Mesendoderm (in vitro differentiated cells): ENCODE measurements around the gene TVP23A.

ENCODE experiments used
- DNase-seq: peaks from one replicate; pipeline ENCODE4 v3.0.0; 2013
- H2AK5ac ChIP-seq: 2 replicates; pipeline ENCODE4 v1.6.1; 2013; ENCODE audit warnings: low read length, inconsistent platforms
- H2BK120ac ChIP-seq: 2 replicates; pipeline ENCODE4 v1.6.1; 2013; ENCODE audit warnings: low read depth, mild to moderate bottlenecking, low read length, moderate library complexity, mixed read lengths
- H2BK15ac ChIP-seq: replicated peaks from 2 replicates; pipeline ENCODE4 v1.6.1; 2013; ENCODE audit warnings: low read depth, mild to moderate bottlenecking, moderate library complexity
- H2BK5ac ChIP-seq: 2 replicates; pipeline ENCODE4 v1.6.1; 2013; ENCODE audit warnings: low read length, inconsistent platforms
- H3K18ac ChIP-seq: 2 replicates; pipeline ENCODE4 v1.6.1; 2013; ENCODE audit warnings: mild to moderate bottlenecking, low read length, mixed read lengths
- H3K23ac ChIP-seq: one replicate; pipeline ENCODE4 v1.6.1; 2013; ENCODE audit warnings: low read length
- H3K27ac ChIP-seq: 2 replicates; pipeline ENCODE4 v1.5.1; 2013; ENCODE audit warnings: low read depth, mild to moderate bottlenecking, inconsistent platforms, low read length, moderate library complexity
- H3K27me3 ChIP-seq: 2 replicates; pipeline ENCODE4 v1.6.1; 2013; ENCODE audit warnings: low read length, control low read depth, mild to moderate bottlenecking, inconsistent platforms; ENCODE audit not compliant: insufficient read depth, poor library complexity
- H3K36me3 ChIP-seq: 2 replicates; pipeline ENCODE4 v1.6.1; 2013; ENCODE audit warnings: low read length, inconsistent platforms; ENCODE audit not compliant: control insufficient read depth, insufficient read depth
- H3K4ac ChIP-seq: one replicate; pipeline ENCODE4 v1.6.1; 2013; ENCODE audit warnings: low read depth, mild to moderate bottlenecking, low read length, moderate library complexity
- H3K4me1 ChIP-seq: 2 replicates; pipeline ENCODE4 v1.6.1; 2013; ENCODE audit warnings: low read depth, low read length, inconsistent platforms; ENCODE audit not compliant: control insufficient read depth
- H3K4me2 ChIP-seq: 2 replicates; pipeline ENCODE4 v1.6.1; 2013; ENCODE audit warnings: low read length
- H3K4me3 ChIP-seq: 2 replicates; pipeline ENCODE4 v1.5.1; 2013; ENCODE audit warnings: mild to moderate bottlenecking, low read length
- H3K56ac ChIP-seq: one replicate; pipeline ENCODE4 v1.6.1; 2013; ENCODE audit warnings: low read length
- H3K79me1 ChIP-seq: 2 replicates; pipeline ENCODE4 v1.6.1; 2013; ENCODE audit warnings: low read length, inconsistent platforms
- H3K79me2 ChIP-seq: 2 replicates; pipeline ENCODE4 v1.6.1; 2013; ENCODE audit warnings: mild to moderate bottlenecking, low read length; ENCODE audit not compliant: control insufficient read depth, insufficient read depth
- H3K9ac ChIP-seq: 2 replicates; pipeline ENCODE4 v1.6.1; 2013; ENCODE audit warnings: low read length, inconsistent platforms
- H4K5ac ChIP-seq: one replicate; pipeline ENCODE4 v1.6.1; 2013; ENCODE audit warnings: low read length
- H4K8ac ChIP-seq: one replicate; pipeline ENCODE4 v1.6.1; 2013; ENCODE audit warnings: low read depth, mild to moderate bottlenecking, control low read depth, low read length, moderate library complexity
- WGBS: extraction: QIAGEN DNeasy Blood & Tissue Kit; methylation state at CpG from one replicate; pipeline ENCODE4 v1.1.7; 2013; ENCODE audit warnings: low lambda C conversion rate, missing lambda C conversion rate; ENCODE audit not compliant: insufficient coverage; ENCODE audit errors: extremely low coverage; 5-methylcytosine and 5-hydroxymethylcytosine counted together

TVP23A gene

GRCh38 chr16:10752843-10753523 lies 65.6 kb downstream of the TVP23A start:
- no CpG with 5 or more reads among the region's 10 CpGs for WGBS
- no peak for DNase-seq
- H3K36me3 ChIP-seq, result peaks cover 1% of the 10 kb centered on the region

GRCh38 chr16:10751291-10751697 lies 67.3 kb downstream of the TVP23A start:
- Histone ChIP-seq H2BK15ac (no peak overlapping the region), H3K9ac (no peak overlapping the region), H3K27ac (no peak overlapping the region), H3K4ac (no peak overlapping the region), H3K27me3 (no peaks in the 10 kb centered on the region), H3K18ac (no peak overlapping the region), H2BK120ac (no peak overlapping the region), H3K79me2 (no peaks in the 10 kb centered on the region), H3K23ac (no peak overlapping the region), H4K8ac (no peak overlapping the region), H4K5ac (no peak overlapping the region), H3K4me3 (no peak overlapping the region), H3K36me3 (no peaks in the 10 kb centered on the region), H3K4me2 (no peak overlapping the region), H2AK5ac (no peak overlapping the region), H3K56ac (no peak overlapping the region), H3K79me1 (no peaks in the 10 kb centered on the region), H3K4me1 (no peaks in the 10 kb centered on the region), H2BK5ac (no peak overlapping the region)
- DNase-seq, result peak; percentile 34
- no CpG with 5 or more reads among the region's 13 CpGs for WGBS

More at GRCh38 chr16:10752843-10753523, 65.6 kb downstream of the TVP23A start:
- H3K79me1 ChIP-seq, result no peaks in the 10 kb centered on the region
- no peak overlapping the region for H2BK5ac ChIP-seq
- no peak overlapping the region for H3K4me2 ChIP-seq
- H3K4me1 ChIP-seq, result no peaks in the 10 kb centered on the region
- H3K27me3 ChIP-seq, result no peaks in the 10 kb centered on the region
- H4K8ac ChIP-seq, result no peak overlapping the region
- no peak overlapping the region for H3K56ac ChIP-seq
- no peak overlapping the region for H3K4ac ChIP-seq
- H3K18ac ChIP-seq, result no peak overlapping the region
- H3K23ac ChIP-seq, result no peak overlapping the region
- H3K79me2 ChIP-seq, result no peaks in the 10 kb centered on the region
- H4K5ac ChIP-seq, result no peak overlapping the region
- H2AK5ac ChIP-seq, result no peak overlapping the region
- H3K27ac ChIP-seq, result no peak overlapping the region
- H2BK15ac ChIP-seq, result no peak overlapping the region
- H3K9ac ChIP-seq, result no peak overlapping the region
- H2BK120ac ChIP-seq, result no peak overlapping the region
- H3K4me3 ChIP-seq, result no peak overlapping the region

GRCh38 chr16:10750793-10751192 lies 67.8 kb downstream of the TVP23A start:
- no peak for DNase-seq

GRCh38 chr16:10745841-10746240 lies 72.8 kb downstream of the TVP23A start:
- H3K4me2 ChIP-seq, result no peak overlapping the region
- no peak overlapping the region for H3K56ac ChIP-seq
- no peak overlapping the region for H3K4ac ChIP-seq
- H2AK5ac ChIP-seq, result no peak overlapping the region
- no CpG with 5 or more reads among the region's 2 CpGs for WGBS
- H2BK15ac ChIP-seq, result no peak overlapping the region
- H4K5ac ChIP-seq, result no peak overlapping the region
- peaks cover 2% of the 10 kb centered on the region for H3K4me1 ChIP-seq
- H3K79me1 ChIP-seq, result no peaks in the 10 kb centered on the region
- no peak overlapping the region for H2BK120ac ChIP-seq
- H3K4me3 ChIP-seq, result no peak overlapping the region
- H3K79me2 ChIP-seq, result no peaks in the 10 kb centered on the region
- no peak overlapping the region for H3K23ac ChIP-seq
- DNase-seq, result no peak
- no peak overlapping the region for H3K9ac ChIP-seq
- no peak overlapping the region for H4K8ac ChIP-seq
- no peaks in the 10 kb centered on the region for H3K27me3 ChIP-seq
- H3K18ac ChIP-seq, result no peak overlapping the region
- no peaks in the 10 kb centered on the region for H3K36me3 ChIP-seq
- no peak overlapping the region for H2BK5ac ChIP-seq
- no peak overlapping the region for H3K27ac ChIP-seq

More at GRCh38 chr16:10750793-10751192, 67.8 kb downstream of the TVP23A start:
- no peaks in the 10 kb centered on the region for H3K27me3 ChIP-seq
- H3K4me2 ChIP-seq, result no peak overlapping the region
- H3K4me3 ChIP-seq, result no peak overlapping the region
- no peak overlapping the region for H4K5ac ChIP-seq
- no peak overlapping the region for H3K23ac ChIP-seq
- no peaks in the 10 kb centered on the region for H3K79me2 ChIP-seq
- no peak overlapping the region for H2BK120ac ChIP-seq
- no peak overlapping the region for H3K18ac ChIP-seq
- H3K56ac ChIP-seq, result no peak overlapping the region
- no peak overlapping the region for H3K27ac ChIP-seq
- WGBS, result no CpG with 5 or more reads among the region's 11 CpGs
- no peaks in the 10 kb centered on the region for H3K4me1 ChIP-seq
- no peak overlapping the region for H2AK5ac ChIP-seq
- H3K4ac ChIP-seq, result no peak overlapping the region
- H3K79me1 ChIP-seq, result no peaks in the 10 kb centered on the region
- H3K9ac ChIP-seq, result no peak overlapping the region
- H2BK15ac ChIP-seq, result no peak overlapping the region
- H3K36me3 ChIP-seq, result no peaks in the 10 kb centered on the region
- H2BK5ac ChIP-seq, result no peak overlapping the region
- no peak overlapping the region for H4K8ac ChIP-seq

- Histone ChIP-seq H3K4me2 (peak overlapping the region; percentile 83), H4K5ac (no peak overlapping the region), H2AK5ac (no peak overlapping the region), H3K27ac (peak overlapping the region; percentile 27), H3K9ac (peak overlapping the region; percentile 82), H2BK5ac (peak overlapping the region; percentile 25), H3K36me3 (no peaks in the 10 kb centered on the region), H3K18ac (no peak overlapping the region), H2BK120ac (no peak overlapping the region), H3K23ac (no peak overlapping the region), H2BK15ac (no peak overlapping the region), H3K4me3 (peak overlapping the region; percentile 43), H4K8ac (no peak overlapping the region), H3K27me3 (no peaks in the 10 kb centered on the region), H3K56ac (peak overlapping the region; percentile 90), H3K4me1 (peaks cover 2% of the 10 kb centered on the region), H3K79me2 (no peaks in the 10 kb centered on the region), H3K4ac (no peak overlapping the region), H3K79me1 (no peaks in the 10 kb centered on the region)
- no peak for DNase-seq
- WGBS, result no CpG with 5 or more reads among the region's 17 CpGs
Observed at GRCh38 chr16:10744370-10745030, 74.1 kb downstream of the TVP23A start.
